GM18526 (cell line): Measurements from ENCODE around the gene IRF3.
A peak's percentile ranks its signal among the peaks of the same experiment; 100 is the strongest.

Source experiments
- POLR2A ChIP-seq: IDR thresholded peaks from 3 replicates; pipeline ENCODE4 v1.6.1; 2011; ENCODE audit not compliant: insufficient read length; ENCODE audit errors: extremely low read depth

Gene IRF3

GRCh38 chr19:49651820-49652550 is 13.7 kb downstream of the IRF3 start:
- TF ChIP-seq POLR2A = no peak

GRCh38 chr19:49651029-49651819 is 14.4 kb downstream of the IRF3 start:
- TF ChIP-seq POLR2A = no peak

GRCh38 chr19:49646586-49646985 is 19.1 kb downstream of the IRF3 start:
- TF ChIP-seq POLR2A = no peak

- TF ChIP-seq POLR2A = no peak
These were observed 19.7 kb downstream of the IRF3 start for GRCh38 chr19:49645995-49646394.

GRCh38 chr19:49645592-49645991 is 20.1 kb downstream of the IRF3 start:
- no peak for TF ChIP-seq POLR2A

- no peak for TF ChIP-seq POLR2A
These were observed 22.2 kb downstream of the IRF3 start for GRCh38 chr19:49643466-49643865.

- no peak for TF ChIP-seq POLR2A
These were observed 23.1 kb downstream of the IRF3 start for GRCh38 chr19:49642492-49643035.

GRCh38 chr19:49641688-49642491 is 23.8 kb downstream of the IRF3 start, which contains the start of gene SCAF1:
TSS of gene SCAF1 (plus strand) at chr19:49642209. CDS start at chr19:49645027, 2,818 bp downstream.
- peak; percentile 42 for TF ChIP-seq POLR2A

- peak; percentile 84 for TF ChIP-seq POLR2A
These were observed 25.4 kb downstream of the IRF3 start, which contains the start of gene RRAS for GRCh38 chr19:49640113-49640898. TSS of gene RRAS (minus strand) at chr19:49640143. CDS start at chr19:49640098, 45 bp downstream.

GRCh38 chr19:49639401-49640112 is 26.1 kb downstream of the IRF3 start:
- TF ChIP-seq POLR2A = no peak

- no peak for TF ChIP-seq POLR2A
These were observed 27.6 kb downstream of the IRF3 start for GRCh38 chr19:49637821-49638738.

GRCh38 chr19:49636233-49636932 is 29.3 kb downstream of the IRF3 start:
- TF ChIP-seq POLR2A = no peak
